HG02642 (cell line): ENCODE results near the gene GABRB1.

Experiments used
- ATAC-seq: cut with Tn5 transposase; IDR thresholded peaks from one replicate; pipeline ENCODE4 v1.9.1; 2021; ENCODE audit warnings: mild to moderate bottlenecking; ENCODE audit not compliant: unreplicated experiment, poor library complexity

The GABRB1 gene

DNA sequence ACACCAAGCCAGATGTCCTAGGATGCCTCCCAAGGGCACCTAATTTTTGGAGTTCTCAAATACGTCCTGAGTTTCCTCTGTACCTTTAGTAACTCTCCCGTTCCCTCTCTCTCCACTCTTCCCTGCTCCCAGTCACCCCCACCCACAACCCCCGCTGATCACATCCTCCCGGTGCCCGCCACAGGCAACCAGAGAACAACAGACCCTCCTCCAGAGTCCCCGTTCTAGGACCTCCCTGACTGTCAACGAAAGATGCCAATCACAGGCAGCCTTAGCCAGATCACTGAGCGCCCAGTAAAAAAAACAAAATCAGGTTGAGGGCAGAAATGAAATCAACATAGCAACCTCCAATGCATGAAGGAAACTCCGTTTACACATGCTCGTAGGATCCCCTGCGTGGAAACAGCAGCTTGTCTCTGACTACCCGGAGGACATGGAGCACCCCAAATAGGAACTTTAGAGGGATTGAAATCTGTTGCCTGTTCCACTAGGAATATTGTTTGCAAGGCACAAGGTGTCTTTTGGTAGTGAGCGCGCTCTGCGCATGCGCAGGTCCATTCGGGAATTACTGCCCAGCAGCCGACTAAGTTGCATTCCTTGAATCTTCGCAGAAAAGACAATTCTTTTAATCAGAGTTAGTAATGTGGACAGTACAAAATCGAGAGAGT, at the start of gene GABRB1:
Gene GABRB1 (plus strand): TSS at position 557 of the 668 bp plus-strand sequence.
- no peak for ATAC-seq

DNA sequence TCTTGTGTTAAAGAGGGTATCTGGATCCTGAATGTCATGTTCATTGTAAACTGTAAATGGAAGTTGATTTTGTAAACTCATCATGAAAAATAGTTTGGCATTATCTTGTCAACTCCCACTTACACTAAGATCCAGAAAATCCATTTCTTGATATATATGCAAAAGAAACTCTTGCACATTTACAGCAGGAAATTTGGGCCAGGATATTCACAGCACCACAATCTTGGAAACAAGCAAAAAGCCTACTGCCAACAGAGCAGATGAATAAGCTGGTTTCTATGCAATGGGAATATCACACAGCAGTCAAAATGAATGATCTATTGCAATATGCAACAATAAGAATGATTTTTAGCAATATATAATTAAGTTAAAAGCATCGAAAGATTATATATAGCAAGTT, 46.6 kb upstream of the GABRB1 start:
- no peak for ATAC-seq

DNA sequence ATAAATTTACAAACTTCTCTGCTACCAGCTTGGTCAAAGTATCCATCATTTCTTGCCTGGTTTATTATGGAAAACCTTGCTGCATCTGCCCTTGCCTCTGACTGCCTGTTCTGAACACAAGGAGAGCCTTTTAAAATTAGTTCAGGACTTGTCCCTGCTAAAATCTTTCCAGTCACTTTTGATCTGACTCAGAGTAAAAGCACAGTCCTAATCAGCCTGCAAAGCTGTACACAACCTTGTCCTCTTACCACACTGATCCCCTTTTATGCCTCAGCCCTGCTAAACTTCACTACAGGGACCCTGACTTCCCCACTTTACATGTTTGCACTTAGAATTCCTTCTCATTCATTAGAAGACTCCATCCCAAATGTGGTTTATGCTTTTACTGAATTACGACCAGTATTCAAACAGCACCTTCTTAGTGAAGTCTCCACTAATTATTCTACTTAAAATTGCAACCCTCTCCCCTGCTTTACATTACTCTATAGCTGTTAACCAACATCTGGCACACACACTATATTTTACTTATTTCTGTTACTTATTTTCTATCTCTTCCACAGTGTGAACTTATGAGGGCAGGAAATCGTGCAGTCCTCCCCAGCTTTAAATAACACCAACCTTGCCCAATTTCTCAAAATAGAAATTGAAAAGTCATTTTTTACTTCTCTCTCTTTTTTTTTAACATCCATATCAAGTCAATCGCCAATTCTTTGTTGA, 44.3 kb upstream of the GABRB1 start:
- no peak for ATAC-seq

DNA sequence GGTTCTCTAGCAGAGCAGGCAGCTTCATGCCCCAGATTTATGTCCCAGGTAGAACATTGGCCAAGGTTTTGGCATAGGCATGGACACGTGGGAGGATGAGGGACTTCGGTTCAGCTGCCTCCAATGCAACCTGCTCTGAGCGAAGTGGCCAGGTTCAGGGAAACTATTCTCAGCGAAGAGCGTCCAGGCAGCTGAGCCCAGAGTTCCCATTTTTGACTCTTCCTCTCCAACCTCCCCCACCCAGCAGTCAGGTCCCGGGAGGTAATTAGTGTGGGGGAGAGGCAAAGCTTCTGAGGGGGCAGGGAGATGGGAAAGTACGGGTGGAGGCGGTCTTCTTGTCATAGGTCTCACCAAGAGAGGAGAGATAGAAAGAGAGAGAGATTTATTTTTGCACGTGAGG, 39.0 kb upstream of the GABRB1 start:
- ATAC-seq, result no peak

GRCh38 chr4:46993075-46994006, 38.0 kb upstream of the GABRB1 start, which contains the start of gene GABRA4:
Gene GABRA4 (minus strand): TSS chr4:46993581. CDS start chr4:46993424, 157 bp downstream.
- peak; percentile 43 for ATAC-seq

- no peak for ATAC-seq
These were observed 37.4 kb upstream of the GABRB1 start for GRCh38 chr4:46994007-46994405.

GRCh38 chr4:46999566-46999965, 31.8 kb upstream of the GABRB1 start:
- no peak for ATAC-seq

DNA sequence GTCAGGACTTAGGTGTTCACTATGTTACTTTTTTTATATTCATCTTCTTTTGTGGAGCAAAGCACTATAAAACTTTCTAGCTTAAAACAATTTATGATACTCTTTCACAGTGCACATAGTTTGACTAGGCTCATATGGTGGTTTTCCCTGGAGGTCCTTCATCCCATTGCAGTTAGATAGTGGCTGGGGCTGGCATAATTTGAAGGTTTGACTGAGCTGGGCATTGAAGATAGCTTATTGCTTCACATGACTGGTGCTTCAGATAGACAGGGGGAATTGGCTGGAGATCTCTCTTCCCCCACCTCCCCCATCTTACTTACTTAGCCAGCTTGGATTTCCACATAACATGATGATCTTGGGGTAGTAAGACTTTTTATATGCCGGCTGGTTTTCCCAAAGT, 31.0 kb upstream of the GABRB1 start:
- no peak for ATAC-seq

- no peak for ATAC-seq
These were observed 28.8 kb upstream of the GABRB1 start for GRCh38 chr4:47002580-47002979.

- peak; percentile 23 for ATAC-seq
These were observed 20.9 kb upstream of the GABRB1 start for GRCh38 chr4:47010347-47010911.

- ATAC-seq, result peak; percentile 80
These were observed 20.4 kb upstream of the GABRB1 start for GRCh38 chr4:47010912-47011446.

- no peak for ATAC-seq
These were observed 18.7 kb upstream of the GABRB1 start for GRCh38 chr4:47012676-47013075.

GRCh38 chr4:47013373-47013772, 18.0 kb upstream of the GABRB1 start:
- ATAC-seq, result no peak

GRCh38 chr4:47017081-47017480, 14.3 kb upstream of the GABRB1 start:
- ATAC-seq, result no peak

DNA sequence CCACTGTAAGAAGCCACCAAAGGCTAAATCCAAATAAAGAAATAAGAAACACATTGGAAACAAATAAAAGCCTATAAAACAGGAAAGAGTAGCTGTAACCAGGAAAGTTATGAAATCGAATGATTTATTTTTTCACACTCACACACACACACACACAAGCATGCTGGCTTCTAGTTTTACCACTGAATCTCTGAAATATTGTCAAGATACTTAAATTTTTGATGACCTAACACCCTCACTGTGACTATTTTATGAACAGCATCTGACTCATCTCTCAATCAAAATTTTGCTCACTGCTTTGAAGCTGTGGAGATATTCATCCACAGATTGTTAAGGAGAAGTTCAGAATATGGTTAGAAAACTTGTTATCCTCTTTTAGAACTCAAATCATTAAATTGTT, 13.9 kb upstream of the GABRB1 start:
- no peak for ATAC-seq

GRCh38 chr4:47031751-47032404, 511 bp downstream of the GABRB1 start:
- peak; percentile 13 for ATAC-seq

DNA sequence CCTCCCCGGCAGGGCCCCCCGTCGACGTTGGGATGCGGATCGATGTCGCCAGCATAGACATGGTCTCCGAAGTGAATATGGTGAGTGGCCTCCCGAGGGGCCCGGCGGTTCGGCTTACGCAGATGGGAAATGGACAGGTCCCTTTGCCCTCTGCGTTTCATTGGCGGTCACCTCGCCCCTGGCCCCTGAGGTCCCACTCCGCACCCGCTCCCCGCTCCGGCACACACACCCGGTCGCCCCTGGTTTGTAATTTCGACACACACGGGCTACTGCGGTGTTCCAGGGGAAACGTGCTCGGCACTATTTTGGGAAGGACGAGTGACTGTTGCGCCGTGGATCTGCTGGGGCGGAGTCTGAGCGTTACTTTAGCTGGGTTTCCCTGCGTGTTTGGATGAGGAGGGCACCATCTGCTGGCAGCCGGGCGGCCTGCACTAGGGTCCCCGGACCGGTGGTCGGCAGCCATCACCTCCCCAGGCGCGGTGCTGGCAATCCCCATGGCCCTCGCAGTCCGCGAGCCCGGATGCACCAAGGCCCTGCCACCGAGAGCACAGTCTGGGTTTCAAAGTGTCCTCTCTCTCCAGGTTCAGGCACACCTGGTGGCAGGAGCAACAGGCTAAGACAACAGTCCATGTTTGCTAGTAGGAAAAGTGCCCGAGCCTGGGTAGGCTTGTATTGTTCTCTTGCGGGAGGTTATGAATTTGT, 1.2 kb downstream of the GABRB1 start:
- ATAC-seq, result peak; percentile 97

DNA sequence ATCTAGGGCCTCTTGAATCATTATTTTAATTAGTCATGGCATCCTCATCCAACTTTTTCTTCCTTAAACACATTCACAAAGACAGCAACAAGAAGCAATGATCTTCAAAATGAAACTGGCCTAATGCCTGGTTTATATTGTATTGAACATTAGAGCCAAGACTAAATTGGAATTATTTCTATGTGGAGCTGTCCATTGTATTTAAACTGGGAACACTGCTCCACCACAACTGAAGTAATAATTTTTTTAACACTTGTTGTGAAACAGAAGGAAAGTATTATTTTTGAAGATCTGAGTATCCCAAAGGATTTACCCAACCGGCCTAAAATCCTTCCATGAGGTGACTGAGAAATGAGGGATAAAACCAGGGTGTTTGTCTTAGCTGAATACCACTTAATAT, 6.9 kb downstream of the GABRB1 start:
- ATAC-seq, result no peak

DNA sequence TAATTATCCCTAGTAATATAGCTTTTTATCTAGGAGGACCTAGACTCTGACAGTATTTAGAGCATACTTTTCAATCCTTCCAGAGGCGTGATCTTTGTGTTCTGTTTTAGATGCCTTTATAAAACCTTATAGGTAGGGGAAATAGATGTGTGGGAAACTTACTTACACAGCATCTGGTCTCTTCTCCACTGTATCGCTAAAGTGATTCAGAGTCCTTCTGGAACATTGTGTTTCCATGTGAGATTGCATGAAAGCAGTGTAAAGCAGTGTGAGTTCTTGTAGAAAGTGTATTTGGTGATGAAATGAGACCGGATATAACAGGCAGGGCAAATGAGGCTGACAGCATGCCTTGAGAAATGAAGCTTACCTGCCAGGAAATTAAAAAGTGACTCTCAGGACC, 9.5 kb downstream of the GABRB1 start:
- ATAC-seq, result no peak
